Sigmoid colon (tissue), 7 donors: ENCODE measurements around the gene EZR. TPM values are rescaled to one million over a fixed set of nuclear protein-coding genes. Genes with fewer than 3 reads are reported as not detected.
A peak's percentile ranks its signal among the peaks of the same experiment; 100 is the strongest.

Experiments
- DNase-seq: peaks from one replicate; pipeline ENCODE4 v3.0.0-alpha.2; 2019
- H3K27ac ChIP-seq, 4 donors: fragments of 200-600 bp; sonication (generic); one replicate each; pipeline ENCODE4 v1.5.1; 2016 to 2019; ENCODE audit warnings: mild to moderate bottlenecking in 1 of 4
- H3K27me3 ChIP-seq, 3 donors: fragments of 200-600 bp; sonication (generic); one replicate each; pipeline ENCODE4 v1.5.1; 2019; ENCODE audit warnings: mild to moderate bottlenecking in 1 of 3
- H3K36me3 ChIP-seq, 4 donors: fragments of 200-600 bp; sonication (generic); one replicate each; pipeline ENCODE4 v1.5.1; 2016 to 2019
- H3K4me1 ChIP-seq, 4 donors: fragments of 200-600 bp; sonication (generic); one replicate each; pipeline ENCODE4 v1.5.1; 2017 to 2019
- H3K4me3 ChIP-seq, 4 donors: fragments of 200-600 bp; sonication (generic); one replicate each; pipeline ENCODE4 v1.5.1; 2017 to 2019; ENCODE audit warnings: mild to moderate bottlenecking in 2 of 4, moderate library complexity in 1 of 4
- H3K9me3 ChIP-seq, 4 donors: fragments of 200-600 bp in 3 of 4; sonication (generic) in 3 of 4; one replicate each; pipeline versions ENCODE4 v1.5.1 to v1.6.1; 2013 to 2019
- CTCF ChIP-seq, 4 experiments: fragments of 450-650 bp in 3 of 4; fragments of 200-600 bp in 1 of 4; IDR thresholded peaks; one replicate each; pipeline ENCODE4 v1.5.1; 2016 to 2019; ENCODE audit warnings: antibody characterized with exemption in 4 of 4, mild to moderate bottlenecking in 3 of 4, moderate library complexity in 2 of 4
- EP300 ChIP-seq, 4 donors: sonication (generic); formaldehyde crosslinking; IDR thresholded peaks; one replicate each; pipeline ENCODE4 v1.6.1; 2017; ENCODE audit warnings: antibody characterized with exemption in 4 of 4
- POLR2A ChIP-seq, 2 donors: fragments of 450-650 bp; IDR thresholded peaks; one replicate each; pipeline ENCODE4 v1.6.1; 2016; ENCODE audit warnings: antibody characterized with exemption in 2 of 2, mild to moderate bottlenecking in 2 of 2, moderate library complexity in 2 of 2
- POLR2AphosphoS5 ChIP-seq, 4 donors: sonication (generic); formaldehyde crosslinking; IDR thresholded peaks; one replicate each; pipeline ENCODE4 v1.6.1; 2017; ENCODE audit warnings: antibody characterized with exemption in 4 of 4
- WGBS, 2 donors: extraction: QIAGEN DNeasy Blood & Tissue Kit; methylation state at CpG; one replicate each; pipeline ENCODE4 v1.1.7; 2013; 5-methylcytosine and 5-hydroxymethylcytosine counted together
- intact Hi-C: fragments of 100-400 bp; cut with DNase I; formaldehyde crosslinking; loops from one replicate; pipeline ENCODE4 v1.15.1; 2023
- polyA plus RNA-seq, 3 donors: library from polyadenylated mRNA; stranded (reverse); fragments of 200-250 nt; gene quantifications; one replicate each; pipeline ENCODE4 v1.2.3, GENCODE V29; 2013
- total RNA-seq, 4 donors: library from RNA; depleted of rRNA; stranded (reverse); fragments of >200 nt; gene quantifications; one replicate each; pipeline ENCODE4 v1.1.0, GENCODE V29; 2016
- donor health status: healthy with polysubstance abuse.
- donor health status: Bipolar disorder and iron deficiency.
- donor health status: healthy.

The EZR gene
- total and polyA plus RNA-seq, 7 donors = 33.5 to 333 (median 46.0) TPM

DNA sequence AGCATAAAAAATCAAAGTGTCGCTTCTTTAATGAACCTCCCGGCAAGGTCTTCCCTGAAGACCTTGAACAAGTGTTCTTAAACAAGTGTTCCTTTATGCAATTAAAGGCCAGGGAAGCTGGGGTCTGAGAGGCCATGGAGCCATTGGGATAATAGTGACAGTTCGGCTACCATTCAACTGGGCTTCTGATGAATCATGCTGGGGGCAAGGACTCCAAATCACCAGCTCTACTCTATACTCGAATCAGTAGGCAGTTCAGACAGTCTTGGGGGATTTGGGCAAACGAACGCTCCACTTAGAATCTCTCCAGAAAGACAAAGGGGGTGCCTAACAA lies 34.7 kb upstream of the EZR start:
- H3K4me1 ChIP-seq = peaks cover 0 to 37% (median 30%) of the 10 kb centered on the region in 4 donors
- H3K27ac ChIP-seq = peak overlapping the region in 2 of 4 donors; percentile 8 to 45
- no peaks in the 10 kb centered on the region for H3K27me3 ChIP-seq
- 75 to 82% methylated on average over 6 of the region's 6 CpGs for WGBS, 2 donors
- TF ChIP-seq EP300 (IDR thresholded peaks at IDR 0.05) = no peak
- no peak for TF ChIP-seq POLR2A (IDR thresholded peaks at IDR 0.05)
- TF ChIP-seq CTCF (IDR thresholded peaks at IDR 0.05) = no peak
- TF ChIP-seq POLR2AphosphoS5 (IDR thresholded peaks at IDR 0.05) = no peak
- intact Hi-C loops = no loop called here
- no peaks in the 10 kb centered on the region for H3K36me3 ChIP-seq
- no peaks in the 10 kb centered on the region for H3K9me3 ChIP-seq
- no peak overlapping the region for H3K4me3 ChIP-seq
- no peak for DNase-seq

GRCh38 chr6:158853072-158853879 lies 34.1 kb upstream of the EZR start:
- Histone ChIP-seq H3K4me1 (peaks cover 0 to 37% (median 30%) of the 10 kb centered on the region in 4 donors), H3K27ac (peak overlapping the region in 1 of 4 donors; percentile 47), H3K36me3 (no peaks in the 10 kb centered on the region), H3K4me3 (no peak overlapping the region), H3K27me3 (no peaks in the 10 kb centered on the region), H3K9me3 (no peaks in the 10 kb centered on the region)
- DNase-seq = no peak
- 11 to 37% methylated on average over 13 of the region's 13 CpGs for WGBS, 2 donors
- TF ChIP-seq CTCF (IDR thresholded peaks at IDR 0.05) (no peak), EP300 (IDR thresholded peaks at IDR 0.05) (no peak), POLR2A (IDR thresholded peaks at IDR 0.05) (peak in 1 of 2 donors; percentile 53), POLR2AphosphoS5 (IDR thresholded peaks at IDR 0.05) (peak in 2 of 4 donors; percentile 15)
- intact Hi-C loops = no loop called here

- intact Hi-C loops = no loop called here
- Histone ChIP-seq H3K27me3 (no peaks in the 10 kb centered on the region), H3K4me3 (no peak overlapping the region), H3K4me1 (peaks cover 0 to 37% (median 30%) of the 10 kb centered on the region in 4 donors), H3K27ac (peak overlapping the region in 1 of 4 donors; percentile 47), H3K9me3 (no peaks in the 10 kb centered on the region), H3K36me3 (no peaks in the 10 kb centered on the region)
- WGBS, 2 donors = 84 to 93% methylated on average over 11 of the region's 11 CpGs
- TF ChIP-seq CTCF (IDR thresholded peaks at IDR 0.05) (no peak), POLR2AphosphoS5 (IDR thresholded peaks at IDR 0.05) (no peak), EP300 (IDR thresholded peaks at IDR 0.05) (no peak), POLR2A (IDR thresholded peaks at IDR 0.05) (no peak)
- no peak for DNase-seq
Measured at GRCh38 chr6:158852312-158853071, 33.3 kb upstream of the EZR start.

GRCh38 chr6:158850807-158851115 lies 31.6 kb upstream of the EZR start:
- Histone ChIP-seq H3K36me3 (no peaks in the 10 kb centered on the region), H3K9me3 (no peaks in the 10 kb centered on the region), H3K27me3 (no peaks in the 10 kb centered on the region), H3K4me3 (no peak overlapping the region), H3K27ac (peak overlapping the region in 3 of 4 donors; percentile 10 to 77 (median 73)), H3K4me1 (peaks cover 0 to 37% (median 27%) of the 10 kb centered on the region in 4 donors)
- intact Hi-C loops = no loop called here
- no peak for DNase-seq
- TF ChIP-seq CTCF (IDR thresholded peaks at IDR 0.05) (no peak), EP300 (IDR thresholded peaks at IDR 0.05) (no peak), POLR2AphosphoS5 (IDR thresholded peaks at IDR 0.05) (no peak), POLR2A (IDR thresholded peaks at IDR 0.05) (no peak)
